PC-3 (cell line): ENCODE measurements around the gene GNB2. TPM values are rescaled to one million over a fixed set of nuclear protein-coding genes. Genes with fewer than 3 reads are reported as not detected.

ENCODE experiments used
- ATAC-seq: fragments of 200-7000 bp; cut with Tn5 transposase; 2 replicates; pipeline ENCODE4 v1.9.1; 2020; ENCODE audit warnings: mild to moderate bottlenecking, moderate library complexity
- BruUV-seq: library from RNA; stranded (reverse); fragments of 400-500 nt; replicated peaks from 2 replicates; lab custom pipeline; 2021; lab: Mats Ljungman, UMichigan
- CTCF ChIA-PET: fragments of 300-600 bp; sonication (Branson Sonifier 250); formaldehyde crosslinking; loops from one replicate; lab custom pipeline; 2022; ENCODE audit warnings: antibody characterized with exemption; lab: Charles Lee
- POLR2A ChIA-PET: fragments of 300-600 bp; sonication (Branson Sonifier 250); formaldehyde crosslinking; loops from one replicate; lab custom pipeline; 2022; ENCODE audit warnings: antibody characterized with exemption; ENCODE audit not compliant: unreplicated experiment; lab: Charles Lee
- DNase-seq: peaks from one replicate; pipeline ENCODE4 v3.0.0-alpha.2; 2015
- H2AFZ ChIP-seq: fragments of 300-600 bp; sonication (generic); 2 replicates; pipeline ENCODE4 v1.6.0; 2016; ENCODE audit warnings: antibody characterized with exemption, low read length
- H3F3A ChIP-seq: fragments of 300-600 bp; sonication (generic); one replicate; pipeline ENCODE4 v1.6.0; 2017; ENCODE audit warnings: antibody characterized with exemption, low read length, control low read depth, mild to moderate bottlenecking; ENCODE audit not compliant: unreplicated experiment
- H3K27ac ChIP-seq: fragments of 300-600 bp; sonication (generic); 2 replicates; pipeline ENCODE4 v1.5.1; 2016; ENCODE audit warnings: mild to moderate bottlenecking, low read length
- H3K27me3 ChIP-seq: fragments of 300-600 bp; sonication (generic); 2 replicates; pipeline ENCODE4 v1.6.1; 2016; ENCODE audit warnings: low read length, mixed read lengths
- H3K36me3 ChIP-seq: fragments of 300-600 bp; sonication (generic); 2 replicates; pipeline ENCODE4 v1.6.1; 2016; ENCODE audit warnings: low read depth, mixed run types, low read length, mixed read lengths
- H3K4me1 ChIP-seq: fragments of 300-600 bp; sonication (generic); 2 replicates; pipeline ENCODE4 v1.5.1; 2016; ENCODE audit warnings: low read length; ENCODE audit not compliant: insufficient read depth
- H3K4me2 ChIP-seq: fragments of 300-600 bp; sonication (generic); 2 replicates; pipeline ENCODE4 v1.6.0; 2016; ENCODE audit warnings: low read length
- H3K4me3 ChIP-seq: fragments of 300-600 bp; sonication (generic); 2 replicates; pipeline ENCODE4 v1.5.1; 2016; ENCODE audit warnings: mild to moderate bottlenecking, low read length, mixed read lengths
- H3K79me2 ChIP-seq: fragments of 300-600 bp; sonication (generic); 2 replicates; pipeline ENCODE4 v1.6.1; 2017; ENCODE audit warnings: low read length, mixed read lengths
- H3K9ac ChIP-seq: fragments of 300-600 bp; sonication (generic); 2 replicates; pipeline ENCODE4 v1.6.0; 2016; ENCODE audit warnings: mild to moderate bottlenecking, low read length
- H3K9me2 ChIP-seq: fragments of 300-600 bp; sonication (generic); replicated peaks from 2 replicates; pipeline ENCODE4 v1.6.1; 2016; ENCODE audit warnings: mixed run types, low read length, mixed read lengths
- H3K9me3 ChIP-seq: fragments of 300-600 bp; sonication (generic); 2 replicates; pipeline ENCODE4 v1.6.1; 2016; ENCODE audit warnings: low read length, mixed read lengths
- H4K20me1 ChIP-seq: fragments of 300-600 bp; sonication (generic); 2 replicates; pipeline ENCODE4 v1.6.1; 2016; ENCODE audit warnings: low read length, mixed read lengths
- EZH2 ChIP-seq: fragments of 300-600 bp; sonication (generic); IDR thresholded peaks from one replicate; pipeline ENCODE4 v1.6.1; 2017; ENCODE audit warnings: antibody characterized with exemption, mild to moderate bottlenecking, low read length; ENCODE audit not compliant: unreplicated experiment
- EZH2phosphoT487 ChIP-seq: fragments of 300-600 bp; sonication (generic); IDR thresholded peaks from 2 replicates; pipeline ENCODE4 v1.6.1; 2018; ENCODE audit warnings: mild to moderate bottlenecking, antibody characterized with exemption, low read length, borderline replicate concordance
- intact Hi-C: fragments of 100-400 bp; cut with micrococcal nuclease; formaldehyde crosslinking; loops from 2 replicates; pipeline ENCODE4 v1.9.0; 2023
- total RNA-seq: library from RNA; depleted of rRNA; stranded (reverse); fragments of >200 nt; gene quantifications from 2 replicates; pipeline ENCODE4 v1.2.3, GENCODE V29; 2014
- TF ChIP-seq, protein P1 (sequence below): fragments of 300-600 bp; sonication (generic); conservative IDR thresholded peaks from 2 replicates; pipeline ENCODE4 v1.5.1; 2017; ENCODE audit warnings: antibody characterized with exemption, low read depth, mild to moderate bottlenecking, low read length

Gene GNB2
- total RNA-seq, 1 experiment from 2014 or later = 164 TPM

GRCh38 chr7:100679927-100680575 is 6.5 kb downstream of the GNB2 start:
- Histone ChIP-seq H3K9me3 (no peaks in the 10 kb centered on the region), H3K9me2 (no peaks in the 10 kb centered on the region), H3F3A (no peaks in the 10 kb centered on the region), H3K9ac (no peak overlapping the region), H3K36me3 (peaks cover 17% of the 10 kb centered on the region; the same call in 1 of the 2 replicates), H3K4me1 (no peaks in the 10 kb centered on the region), H3K79me2 (peaks cover 11% of the 10 kb centered on the region), H3K27me3 (no peaks in the 10 kb centered on the region), H3K27ac (no peak overlapping the region), H3K4me3 (no peak overlapping the region), H4K20me1 (no peaks in the 10 kb centered on the region), H3K4me2 (no peak overlapping the region), H2AFZ (no peak overlapping the region)
- POLR2A ChIA-PET = no interaction called here
- ATAC-seq = no peak
- intact Hi-C loops = no loop called here
- no peak for DNase-seq
- CTCF ChIA-PET = no interaction called here
- no peak for TF ChIP-seq EZH2
- no peak for TF ChIP-seq EZH2phosphoT487
- TF ChIP-seq, protein P1, sequence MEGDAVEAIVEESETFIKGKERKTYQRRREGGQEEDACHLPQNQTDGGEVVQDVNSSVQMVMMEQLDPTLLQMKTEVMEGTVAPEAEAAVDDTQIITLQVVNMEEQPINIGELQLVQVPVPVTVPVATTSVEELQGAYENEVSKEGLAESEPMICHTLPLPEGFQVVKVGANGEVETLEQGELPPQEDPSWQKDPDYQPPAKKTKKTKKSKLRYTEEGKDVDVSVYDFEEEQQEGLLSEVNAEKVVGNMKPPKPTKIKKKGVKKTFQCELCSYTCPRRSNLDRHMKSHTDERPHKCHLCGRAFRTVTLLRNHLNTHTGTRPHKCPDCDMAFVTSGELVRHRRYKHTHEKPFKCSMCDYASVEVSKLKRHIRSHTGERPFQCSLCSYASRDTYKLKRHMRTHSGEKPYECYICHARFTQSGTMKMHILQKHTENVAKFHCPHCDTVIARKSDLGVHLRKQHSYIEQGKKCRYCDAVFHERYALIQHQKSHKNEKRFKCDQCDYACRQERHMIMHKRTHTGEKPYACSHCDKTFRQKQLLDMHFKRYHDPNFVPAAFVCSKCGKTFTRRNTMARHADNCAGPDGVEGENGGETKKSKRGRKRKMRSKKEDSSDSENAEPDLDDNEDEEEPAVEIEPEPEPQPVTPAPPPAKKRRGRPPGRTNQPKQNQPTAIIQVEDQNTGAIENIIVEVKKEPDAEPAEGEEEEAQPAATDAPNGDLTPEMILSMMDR = no peak
- TSS peak; percentile 21 for BruUV-seq

GRCh38 chr7:100680576-100681271 is 7.2 kb downstream of the GNB2 start:
- TF ChIP-seq EZH2 (no peak), EZH2phosphoT487 (no peak)
- TF ChIP-seq, protein P1 = no peak
- Histone ChIP-seq H3K4me3 (no peak overlapping the region), H3K9me2 (no peaks in the 10 kb centered on the region), H3K27ac (no peak overlapping the region), H3K9me3 (no peaks in the 10 kb centered on the region), H3K9ac (no peak overlapping the region), H3K79me2 (peaks cover 5% of the 10 kb centered on the region; the same call in 1 of the 2 replicates), H4K20me1 (no peaks in the 10 kb centered on the region), H3F3A (no peaks in the 10 kb centered on the region), H3K4me2 (no peak overlapping the region), H3K4me1 (no peaks in the 10 kb centered on the region), H3K36me3 (peaks cover 17% of the 10 kb centered on the region; the same call in 1 of the 2 replicates), H2AFZ (no peak overlapping the region), H3K27me3 (no peaks in the 10 kb centered on the region)
- intact Hi-C loops = no loop called here
- no TSS peak for BruUV-seq
- ChIA-PET CTCF (no interaction called here), POLR2A (no interaction called here)
- no peak for ATAC-seq
- no peak for DNase-seq
